Anterior cingulate cortex (tissue), 58 donors: ENCODE results near the gene MED1.
A peak's percentile ranks its signal among the peaks of the same experiment; 100 is the strongest.

Source experiments
- DNase-seq, 58 donors: peaks; one replicate each; lab custom pipeline; 2025; lab: John Stamatoyannopoulos, UW

Gene MED1

GRCh38 chr17:39365242-39365641 lies 85.8 kb downstream of the MED1 start:
- DNase-seq, result no peak

- DNase-seq, result no peak
These were observed 86.6 kb downstream of the MED1 start for GRCh38 chr17:39364236-39365025.

GRCh38 chr17:39361064-39361463 lies 90.0 kb downstream of the MED1 start:
- no peak for DNase-seq

GRCh38 chr17:39360537-39360936 lies 90.5 kb downstream of the MED1 start:
- peak in 14 of 58 donors; percentile 1 to 51 (median 8) for DNase-seq

- DNase-seq, result no peak
These were observed 91.1 kb downstream of the MED1 start for GRCh38 chr17:39359994-39360393.

- no peak for DNase-seq
These were observed 93.1 kb downstream of the MED1 start for GRCh38 chr17:39357986-39358385.

GRCh38 chr17:39357488-39357887 lies 93.6 kb downstream of the MED1 start:
- DNase-seq, result peak in 3 of 58 donors; percentile 2 to 11 (median 6)
